Liver (tissue), 9 donors: Measurements from ENCODE around the gene MS4A15. TPM values are rescaled to one million over a fixed set of nuclear protein-coding genes. Genes with fewer than 3 reads are reported as not detected.

Source experiments
- DNase-seq: peaks from one replicate; pipeline ENCODE4 v3.0.0-alpha.2; 2017; ENCODE audit warnings: low spot score
- H3K27ac ChIP-seq, 2 donors: one replicate each; pipeline ENCODE4 v1.7.0; 2013; ENCODE audit warnings: inconsistent platforms in 2 of 2, low read length in 2 of 2, control low read depth in 1 of 2, low read depth in 1 of 2, mild to moderate bottlenecking in 1 of 2
- H3K27me3 ChIP-seq, 4 donors: one replicate each; pipeline versions ENCODE4 v1.6.1 to v1.7.0; 2013; ENCODE audit warnings: low read length in 3 of 4, inconsistent platforms in 1 of 4, mild to moderate bottlenecking in 1 of 4, moderate library complexity in 1 of 4; ENCODE audit not compliant: control insufficient read depth in 4 of 4, insufficient read depth in 4 of 4
- H3K36me3 ChIP-seq, 4 donors: one replicate each; pipeline versions ENCODE4 v1.6.1 to v1.7.0; 2013; ENCODE audit warnings: low read length in 3 of 4, mild to moderate bottlenecking in 3 of 4, low read depth in 1 of 4, moderate library complexity in 1 of 4; ENCODE audit not compliant: control insufficient read depth in 4 of 4, insufficient read depth in 3 of 4
- H3K4me1 ChIP-seq, 4 donors: one replicate each; pipeline versions ENCODE4 v1.6.1 to v1.7.0; 2013; ENCODE audit warnings: low read length in 3 of 4, mild to moderate bottlenecking in 3 of 4, moderate library complexity in 1 of 4; ENCODE audit not compliant: control insufficient read depth in 4 of 4, insufficient read depth in 4 of 4
- H3K4me3 ChIP-seq, 3 donors: one replicate each; pipeline versions ENCODE4 v1.6.1 to v1.7.0; 2013; ENCODE audit warnings: low read length in 3 of 3, control low read depth in 1 of 3, low read depth in 1 of 3, mild to moderate bottlenecking in 1 of 3
- H3K9ac ChIP-seq, 2 donors: one replicate each; pipeline ENCODE4 v1.7.0; 2013; ENCODE audit warnings: low read length in 2 of 2, mild to moderate bottlenecking in 2 of 2, moderate library complexity in 2 of 2, control low read depth in 1 of 2, low read depth in 1 of 2
- H3K9me3 ChIP-seq, 4 donors: one replicate each; pipeline versions ENCODE4 v1.6.1 to v1.7.0; 2013; ENCODE audit warnings: low read length in 3 of 4; ENCODE audit not compliant: control insufficient read depth in 4 of 4
- ATF3 ChIP-seq: IDR thresholded peaks from 2 replicates; pipeline ENCODE4 v1.6.1; 2016; ENCODE audit warnings: antibody characterized with exemption
- CTCF ChIP-seq: fragments of 150-350 bp; IDR thresholded peaks from 2 replicates; pipeline ENCODE4 v1.5.1; 2017; ENCODE audit warnings: improper control_type of control experiment, low read depth, low read length; ENCODE audit not compliant: missing input control
- EGR1 ChIP-seq, 2 donors: IDR thresholded peaks; 2 replicates each; pipeline ENCODE4 v1.6.1; 2016 to 2018; ENCODE audit warnings: antibody characterized with exemption in 2 of 2, low read depth in 2 of 2
- FOXA1 ChIP-seq: IDR thresholded peaks from 2 replicates; pipeline ENCODE4 v1.6.1; 2016; ENCODE audit warnings: antibody characterized with exemption
- FOXA2 ChIP-seq: IDR thresholded peaks from 2 replicates; pipeline ENCODE4 v1.6.1; 2016; ENCODE audit warnings: antibody characterized with exemption
- GABPA ChIP-seq, 2 donors: IDR thresholded peaks in 1 of 2; conservative IDR thresholded peaks in 1 of 2; 2 replicates each; pipeline ENCODE4 v1.6.1; 2016; ENCODE audit warnings: antibody characterized with exemption in 2 of 2, mild to moderate bottlenecking in 1 of 2, moderate library complexity in 1 of 2
- HNF4G ChIP-seq: IDR thresholded peaks from 2 replicates; pipeline ENCODE4 v1.6.1; 2016; ENCODE audit warnings: antibody characterized with exemption
- JUND ChIP-seq, 2 donors: IDR thresholded peaks; 2 replicates each; pipeline ENCODE4 v1.6.1; 2016; ENCODE audit warnings: antibody characterized with exemption in 2 of 2
- NR2F2 ChIP-seq: IDR thresholded peaks from 2 replicates; pipeline ENCODE4 v1.6.1; 2016; ENCODE audit warnings: antibody characterized with exemption
- RAD21 ChIP-seq, 2 donors: IDR thresholded peaks; 2 replicates each; pipeline ENCODE4 v1.6.1; 2016; ENCODE audit warnings: antibody characterized with exemption in 2 of 2, mild to moderate bottlenecking in 2 of 2
- REST ChIP-seq: IDR thresholded peaks from 2 replicates; pipeline ENCODE4 v1.6.1; 2016; ENCODE audit warnings: antibody characterized with exemption, mild to moderate bottlenecking
- SP1 ChIP-seq: IDR thresholded peaks from 2 replicates; pipeline ENCODE4 v1.6.1; 2018; ENCODE audit warnings: antibody characterized with exemption, mild to moderate bottlenecking
- TAF1 ChIP-seq: conservative IDR thresholded peaks from 2 replicates; pipeline ENCODE4 v1.6.1; 2016; ENCODE audit warnings: antibody characterized with exemption, mild to moderate bottlenecking
- YY1 ChIP-seq: IDR thresholded peaks from 2 replicates; pipeline ENCODE4 v1.6.1; 2016; ENCODE audit warnings: antibody characterized with exemption, mild to moderate bottlenecking
- ZBTB33 ChIP-seq: IDR thresholded peaks from 2 replicates; pipeline ENCODE4 v1.6.1; 2016; ENCODE audit warnings: antibody characterized with exemption
- WGBS: extraction: QIAGEN DNeasy Blood & Tissue Kit; methylation state at CpG from one replicate; pipeline ENCODE4 v1.1.7; 2013; 5-methylcytosine and 5-hydroxymethylcytosine counted together
- polyA plus RNA-seq, 2 donors: library from polyadenylated mRNA; stranded (reverse) in 1 of 2; unstranded in 1 of 2; fragments of 200-250 nt in 1 of 2; fragments of >200 nt in 1 of 2; fragmentation: Nextera tagmentation in 1 of 2; extraction: Ambion mirVana in 1 of 2; gene quantifications; one replicate each; pipeline versions ENCODE4 v1.2.1 to v1.2.3, GENCODE V29; 2013 to 2015
- total RNA-seq, 2 donors: library from RNA; depleted of rRNA; stranded (reverse); fragments of >200 nt; gene quantifications; one replicate each; pipeline ENCODE4 v1.2.3, GENCODE V29; 2014
- donor health status: healthy.
- donor health status: healthy.
- donor health status: healthy.
- donor health status: healthy.
- donor health status: healthy.

MS4A15 gene
- total and polyA plus RNA-seq, 4 donors = not detected

- no peak for DNase-seq
- Histone ChIP-seq H3K9me3 (no peaks in the 10 kb centered on the region), H3K27ac (no peak overlapping the region), H3K4me3 (no peak overlapping the region), H3K36me3 (no peaks in the 10 kb centered on the region), H3K4me1 (no peaks in the 10 kb centered on the region), H3K27me3 (no peaks in the 10 kb centered on the region), H3K9ac (no peak overlapping the region)
- no peak for TF ChIP-seq GABPA (IDR thresholded peaks at IDR 0.05 in 1 of 2, conservative IDR thresholded peaks at IDR 0.05 in 1 of 2)
- no peak for TF ChIP-seq NR2F2
- TF ChIP-seq RAD21 (IDR thresholded peaks at IDR 0.05) = no peak
- no peak for TF ChIP-seq CTCF
- no peak for TF ChIP-seq HNF4G
- no peak for TF ChIP-seq YY1
- WGBS = 93% methylated on average over 14 of the region's 14 CpGs
Measured at GRCh38 chr11:60747359-60747873, 9.3 kb upstream of the MS4A15 start.

GRCh38 chr11:60748225-60748624, 8.4 kb upstream of the MS4A15 start:
- TF ChIP-seq CTCF (no peak), RAD21 (IDR thresholded peaks at IDR 0.05) (no peak), ZBTB33 (no peak), GABPA (IDR thresholded peaks at IDR 0.05 in 1 of 2, conservative IDR thresholded peaks at IDR 0.05 in 1 of 2) (no peak)
- no peak for DNase-seq
- no peaks in the 10 kb centered on the region for H3K4me1 ChIP-seq

GRCh38 chr11:60748821-60749220, 7.8 kb upstream of the MS4A15 start:
- no peaks in the 10 kb centered on the region for H3K27me3 ChIP-seq
- no peak for DNase-seq
- no peaks in the 10 kb centered on the region for H3K9me3 ChIP-seq
- H3K36me3 ChIP-seq = no peaks in the 10 kb centered on the region
- H3K4me1 ChIP-seq = no peaks in the 10 kb centered on the region
- H3K9ac ChIP-seq = no peak overlapping the region
- 80% methylated on average over 8 of the region's 8 CpGs for WGBS
- H3K27ac ChIP-seq = no peak overlapping the region
- H3K4me3 ChIP-seq = no peak overlapping the region
- TF ChIP-seq FOXA2 = no peak
- TF ChIP-seq ATF3 = no peak
- TF ChIP-seq FOXA1 = no peak
- TF ChIP-seq HNF4G = no peak
- TF ChIP-seq REST = no peak
- no peak for TF ChIP-seq JUND (IDR thresholded peaks at IDR 0.05)
- no peak for TF ChIP-seq GABPA (IDR thresholded peaks at IDR 0.05 in 1 of 2, conservative IDR thresholded peaks at IDR 0.05 in 1 of 2)
- TF ChIP-seq EGR1 (IDR thresholded peaks at IDR 0.05; ENCODE audit: low read depth in 2 of 2) = no peak
- TF ChIP-seq TAF1 = no peak
- TF ChIP-seq SP1 = no peak
- TF ChIP-seq CTCF = no peak
- no peak for TF ChIP-seq YY1

More at GRCh38 chr11:60748225-60748624, 8.4 kb upstream of the MS4A15 start:
- H3K4me3 ChIP-seq = no peak overlapping the region
- no peak overlapping the region for H3K27ac ChIP-seq
- no peak overlapping the region for H3K9ac ChIP-seq
- H3K27me3 ChIP-seq = no peaks in the 10 kb centered on the region
- 87% methylated on average over 17 of the region's 17 CpGs for WGBS
- no peaks in the 10 kb centered on the region for H3K36me3 ChIP-seq
- H3K9me3 ChIP-seq = no peaks in the 10 kb centered on the region
